GM18511 (cell line): ENCODE measurements around the gene KDM5A.
"Not testable (repeated sequence)": the region's sequence is repeated elsewhere in the genome, so short reads cannot be mapped to it uniquely, and the experiment has no call there.

Experiments
- ATAC-seq: cut with Tn5 transposase; IDR thresholded peaks from one replicate; pipeline ENCODE4 v1.9.1; 2021; ENCODE audit warnings: mild to moderate bottlenecking, moderate library complexity; ENCODE audit not compliant: unreplicated experiment

Gene KDM5A

DNA sequence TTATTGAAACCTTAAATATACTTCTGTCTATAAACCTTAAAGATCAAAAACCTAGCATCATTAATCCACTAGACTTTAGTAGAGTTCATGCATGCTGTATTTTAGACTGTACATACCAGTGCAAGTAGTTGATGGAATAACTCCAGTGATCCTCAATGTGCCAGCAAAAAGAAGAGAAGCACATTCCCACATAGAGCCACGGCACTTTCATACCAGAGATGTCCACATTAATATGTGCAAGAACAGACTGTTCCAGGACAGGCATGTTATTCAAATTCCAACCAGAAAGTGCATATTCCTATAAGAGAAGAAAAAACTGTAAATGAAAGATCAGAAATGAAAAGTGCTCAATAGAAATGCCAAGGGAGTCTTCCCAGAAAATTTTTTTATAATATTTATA is 55.0 kb downstream of the KDM5A start:
- ATAC-seq = no peak

DNA sequence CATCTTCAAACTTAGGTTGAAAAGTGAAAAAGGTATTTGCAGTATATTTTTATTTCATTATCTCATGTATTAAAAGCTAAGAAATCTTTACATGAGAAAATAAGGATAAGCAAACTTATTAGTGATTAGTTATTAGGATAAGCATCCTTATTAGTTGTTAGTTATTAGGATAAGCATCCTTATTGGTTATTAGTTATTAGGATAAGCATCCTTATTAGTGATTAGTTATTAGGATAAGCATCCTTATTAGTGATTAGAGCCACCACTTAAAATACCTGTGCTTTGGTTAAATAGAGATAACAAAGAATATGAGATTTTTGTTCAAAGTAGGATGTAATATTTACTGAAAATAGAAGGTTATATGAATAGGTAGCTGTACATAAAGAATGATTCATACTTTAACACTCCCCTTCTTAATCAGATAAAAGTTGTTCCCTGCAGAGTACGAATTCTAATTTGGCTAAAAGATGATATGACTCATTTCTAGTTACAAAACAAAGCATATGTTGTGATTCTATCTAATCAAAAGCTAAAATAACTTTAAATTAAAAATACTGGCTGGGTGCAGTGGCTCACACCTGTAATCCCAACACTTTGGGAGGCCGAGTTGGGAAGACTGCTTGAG is 56.4 kb downstream of the KDM5A start:
- no peak for ATAC-seq

DNA sequence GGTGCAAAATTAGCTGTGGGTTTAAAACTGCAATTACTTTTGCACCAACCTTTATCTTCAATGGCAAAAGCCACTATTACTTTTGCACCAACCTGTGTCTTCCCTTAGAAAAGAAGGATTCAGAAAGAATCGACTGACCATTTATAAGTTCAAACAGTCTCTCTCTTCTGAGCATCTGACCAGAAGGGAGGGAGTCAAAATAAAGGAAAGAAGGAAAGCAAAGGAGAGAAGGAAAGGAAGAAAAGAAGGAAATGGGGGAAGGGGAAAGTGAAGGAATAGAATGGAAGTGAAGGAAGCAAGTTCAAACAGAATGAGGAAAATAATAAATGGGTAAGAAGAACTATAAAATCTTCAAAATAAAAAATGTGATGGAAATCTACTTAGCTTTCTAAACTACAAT is 57.8 kb downstream of the KDM5A start:
- ATAC-seq = no peak

DNA sequence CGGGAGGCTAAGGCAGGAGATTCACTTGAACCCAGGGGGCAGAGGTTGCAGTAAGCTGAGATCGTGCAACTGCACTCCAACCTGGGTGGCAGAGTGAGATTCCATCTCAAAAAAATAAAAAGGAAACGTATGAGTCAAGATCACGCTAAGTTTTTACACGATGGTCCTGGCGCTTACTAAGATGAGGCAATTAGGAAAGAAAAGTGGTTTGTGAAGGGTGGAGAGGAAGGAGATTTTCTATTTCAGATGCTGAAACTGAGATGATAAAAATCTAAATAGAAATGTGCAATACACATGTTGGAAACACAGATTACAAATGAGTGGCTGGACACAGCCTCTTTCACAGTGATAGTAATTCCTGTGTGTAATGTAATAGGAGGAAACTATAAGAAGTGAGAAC is 63.2 kb downstream of the KDM5A start:
- no peak for ATAC-seq

DNA sequence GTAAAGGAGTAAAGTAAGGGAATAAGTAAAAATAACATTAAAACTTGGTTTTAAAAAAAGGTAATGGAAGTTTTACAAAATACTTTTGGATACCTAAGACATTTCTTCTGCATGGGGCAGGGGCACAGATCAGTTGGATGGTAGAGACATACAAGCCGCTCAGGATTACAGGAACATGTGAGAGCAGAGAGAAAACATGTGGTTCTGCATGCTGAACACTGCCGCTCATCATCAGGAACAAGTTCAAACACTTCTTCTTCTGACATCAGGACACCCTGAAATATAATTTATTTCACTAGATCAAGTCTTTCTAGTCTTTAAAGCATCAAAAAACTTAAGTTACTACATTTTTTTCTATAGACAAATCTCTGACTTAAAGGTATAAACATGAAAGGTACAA is 65.6 kb downstream of the KDM5A start:
- no peak for ATAC-seq

DNA sequence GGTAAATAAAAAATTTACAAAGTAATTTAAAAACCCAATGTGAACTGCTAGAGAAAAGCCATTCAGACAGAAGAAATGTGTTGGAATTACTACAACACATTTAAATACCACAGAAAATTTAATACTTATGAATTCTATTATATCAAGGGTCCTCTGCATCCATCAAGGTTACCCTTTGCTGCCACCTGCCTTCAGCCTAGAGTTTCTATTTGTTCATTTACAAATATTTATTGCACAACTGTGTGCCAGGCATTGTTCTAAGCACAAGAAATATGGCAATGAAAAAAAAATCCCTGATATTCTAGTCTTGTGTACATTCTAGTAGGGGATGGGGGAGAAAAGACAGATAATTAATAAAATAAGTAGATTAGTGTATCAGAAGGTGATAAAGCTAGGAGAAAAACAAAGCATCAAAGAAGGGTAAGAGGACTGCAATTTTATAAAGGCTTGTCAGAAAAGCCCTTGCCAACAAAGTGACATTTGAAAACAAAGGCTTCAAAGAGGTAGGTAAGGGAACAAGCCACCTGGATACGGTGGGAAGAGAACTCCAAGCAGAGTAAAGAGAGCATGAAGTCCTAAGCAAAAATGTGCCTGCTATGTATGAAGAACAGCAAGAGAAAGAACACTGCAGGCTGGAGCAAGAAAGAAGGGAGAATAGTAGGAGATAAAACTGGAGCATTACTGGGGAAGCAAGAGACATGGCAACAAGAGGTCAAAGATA is 67.4 kb downstream of the KDM5A start:
- no peak for ATAC-seq

DNA sequence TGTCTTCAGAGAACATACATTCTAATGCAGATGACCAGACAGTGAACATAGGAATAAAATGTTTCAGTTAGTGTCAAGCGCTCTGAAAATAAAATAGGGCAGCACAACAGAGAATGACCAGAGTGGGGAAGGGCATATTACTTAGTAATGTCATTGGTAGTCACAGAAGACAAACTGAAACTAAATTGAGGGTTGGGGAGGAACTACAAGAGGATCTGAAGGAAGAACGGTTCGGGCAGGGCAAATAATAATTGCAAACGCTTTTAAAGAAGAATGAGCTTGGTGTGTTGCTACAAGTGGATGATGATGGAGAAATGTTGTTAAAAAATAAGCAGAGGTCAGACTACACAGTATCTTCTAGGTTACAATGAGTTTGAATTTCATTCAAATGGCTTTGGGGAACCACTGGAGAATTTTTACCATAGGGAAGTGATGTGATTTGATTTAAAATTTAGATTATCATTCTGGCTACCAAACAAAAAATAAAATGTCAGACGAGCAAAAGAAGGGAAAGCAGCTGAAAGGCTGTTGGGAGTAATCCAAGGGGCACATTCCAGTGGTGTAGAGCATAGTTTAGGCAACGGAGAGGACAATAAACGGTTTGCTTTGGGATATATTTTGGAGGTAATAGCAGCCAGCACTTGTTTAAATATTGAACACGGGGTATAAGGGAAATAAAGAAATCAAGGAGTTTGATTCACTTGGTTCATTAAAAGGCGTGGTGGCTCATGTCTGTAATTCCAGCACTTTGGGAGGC is 70.2 kb downstream of the KDM5A start:
- ATAC-seq = no peak

DNA sequence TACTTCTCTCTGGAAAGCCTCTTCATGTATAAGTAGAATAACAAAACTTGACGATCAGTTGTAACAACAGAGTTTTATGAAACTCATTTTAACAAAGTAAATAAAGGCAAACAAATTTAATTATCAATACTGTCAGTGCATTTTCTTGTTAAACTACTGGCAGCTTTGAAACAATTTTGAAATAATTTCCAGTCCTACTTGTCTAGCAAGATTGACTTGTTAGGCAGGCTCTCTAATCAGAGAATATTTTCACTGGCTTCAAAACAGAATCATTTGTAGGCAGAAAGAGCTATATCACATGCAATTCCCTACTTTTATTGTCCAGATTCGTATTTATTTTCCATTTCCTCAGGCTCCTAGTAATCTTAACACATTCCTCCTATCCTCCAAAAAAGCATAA is 80.6 kb downstream of the KDM5A start:
- ATAC-seq = no peak

DNA sequence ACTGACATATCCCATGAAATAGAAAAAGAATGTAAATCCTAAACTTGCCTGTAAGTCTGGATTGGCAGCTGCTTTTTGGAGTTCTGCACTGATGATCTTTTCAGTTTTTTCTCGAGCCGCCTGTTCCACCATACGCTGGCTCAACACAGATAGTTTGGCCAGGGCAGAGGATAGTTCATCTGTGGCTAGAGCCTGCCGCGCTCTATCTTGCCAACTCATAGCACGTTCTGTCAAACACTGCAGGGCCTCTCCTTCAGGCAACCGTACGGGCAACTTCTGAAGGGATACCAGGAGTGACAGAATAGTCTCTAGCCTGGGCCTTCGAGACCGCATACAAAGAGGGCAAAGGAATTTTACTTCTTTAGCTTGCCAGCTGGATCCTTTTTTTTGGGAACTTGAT is 81.7 kb downstream of the KDM5A start:
- ATAC-seq = no peak

DNA sequence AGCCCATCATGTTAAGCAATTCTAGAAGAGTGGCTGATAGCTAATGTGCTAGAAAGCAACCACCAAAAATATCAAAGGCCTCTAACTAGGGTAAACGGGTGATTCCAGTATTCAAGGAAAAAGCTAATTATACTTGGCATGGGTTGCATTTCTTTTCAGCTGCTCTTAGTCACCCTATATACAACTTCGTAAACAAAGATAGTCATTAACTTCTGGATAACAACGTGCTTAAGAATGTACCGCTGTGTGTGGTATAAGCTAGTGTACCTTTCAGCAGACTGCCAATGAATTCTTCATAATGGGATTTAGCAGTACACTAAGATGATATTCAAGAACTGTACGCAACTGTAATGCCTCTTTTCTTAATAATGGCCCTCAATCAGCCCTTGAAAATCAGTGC is 84.3 kb downstream of the KDM5A start:
- ATAC-seq = no peak

DNA sequence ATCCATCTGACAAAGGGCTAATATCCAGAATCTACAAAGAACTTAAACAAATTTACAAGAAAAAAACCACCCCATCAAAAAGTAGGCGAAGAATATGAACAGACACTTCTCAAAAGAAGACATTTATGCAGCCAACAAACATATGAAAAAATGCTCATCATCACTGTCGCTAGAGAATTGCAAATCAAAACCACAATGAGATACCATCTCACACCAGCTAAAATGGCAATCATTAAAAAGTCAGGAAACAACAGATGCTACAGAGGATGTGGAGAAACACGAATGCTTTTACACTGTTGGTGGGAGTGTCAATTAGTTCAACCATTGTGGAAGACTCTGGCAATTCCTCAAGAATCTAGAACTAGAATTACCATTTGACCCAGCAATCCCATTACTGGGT is 86.4 kb downstream of the KDM5A start:
- not testable (repeated sequence) for ATAC-seq

DNA sequence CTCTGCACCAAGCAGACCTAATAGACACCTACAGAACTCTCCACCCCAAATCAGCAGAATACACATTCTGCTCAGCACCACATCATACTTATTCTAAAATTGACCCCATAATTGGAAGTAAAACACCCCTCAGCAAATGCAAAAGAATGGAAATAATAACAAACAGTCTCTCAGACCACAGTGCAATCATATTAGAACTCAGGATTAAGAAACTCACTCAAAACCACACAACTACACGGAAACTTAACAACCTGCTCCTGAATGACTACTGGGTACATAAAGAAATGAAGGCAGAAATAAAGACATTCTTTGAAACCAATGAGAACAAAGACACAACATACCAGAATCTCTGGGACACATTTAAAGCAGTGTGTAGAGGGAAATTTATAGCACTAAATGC is 89.0 kb downstream of the KDM5A start:
- not testable (repeated sequence) for ATAC-seq

DNA sequence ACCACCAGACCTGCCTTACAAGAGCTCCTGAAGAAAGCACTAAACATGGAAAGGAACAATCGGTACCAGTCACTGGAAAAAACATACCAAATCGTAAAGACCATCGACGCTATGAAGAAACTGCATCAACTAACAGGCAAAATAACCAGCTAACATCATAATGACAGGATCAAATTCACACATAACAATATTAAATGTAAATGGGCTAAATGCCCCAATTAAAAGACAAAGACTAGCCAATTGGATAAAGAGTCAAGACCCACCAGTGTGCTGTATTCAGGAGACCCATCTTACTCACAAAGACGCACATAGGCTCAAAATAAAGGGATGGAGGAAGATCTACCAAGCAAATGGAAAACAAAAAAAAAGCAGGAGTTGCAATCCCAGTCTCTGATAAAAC is 89.6 kb downstream of the KDM5A start:
- ATAC-seq = not testable (repeated sequence)

DNA sequence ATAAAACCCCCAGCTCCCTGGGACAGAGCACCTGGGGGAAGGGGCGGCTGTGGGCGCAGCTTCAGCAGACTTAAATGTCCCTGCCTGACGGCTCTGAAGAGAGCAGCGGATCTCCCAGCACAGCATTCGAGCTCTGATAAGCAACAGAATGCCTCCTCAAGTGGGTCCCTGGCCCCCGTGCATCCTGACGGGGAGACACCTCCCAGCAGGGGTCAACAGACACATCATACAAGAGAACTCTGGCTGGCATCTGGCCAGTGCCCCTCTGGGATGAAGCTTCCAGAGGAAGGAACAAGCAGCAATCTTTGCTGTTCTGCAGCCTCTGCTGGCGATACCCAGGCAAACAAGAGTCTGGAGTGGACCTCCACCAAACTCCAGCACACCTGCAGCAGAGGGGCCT is 91.1 kb downstream of the KDM5A start:
- not testable (repeated sequence) for ATAC-seq

DNA sequence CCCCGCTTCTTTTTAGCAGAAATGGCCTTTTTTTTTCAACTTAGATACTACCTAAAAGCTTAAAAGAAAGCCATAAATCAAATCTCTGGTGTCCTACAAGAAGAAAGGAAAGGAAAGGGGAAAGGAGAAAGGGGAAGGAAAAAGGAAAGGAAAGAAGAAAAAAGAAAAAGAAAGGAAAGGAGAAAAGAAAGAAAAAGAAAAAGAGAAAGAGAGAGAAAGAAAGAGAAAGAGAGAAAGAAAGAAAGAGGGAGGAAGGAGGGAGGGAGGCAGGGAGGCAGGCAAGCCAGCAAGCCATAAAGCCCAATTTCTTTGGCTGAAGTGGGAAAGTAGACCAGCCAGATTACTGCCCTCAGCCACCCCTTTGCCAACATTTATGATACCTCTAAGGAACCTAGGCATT is 94.0 kb downstream of the KDM5A start:
- no peak for ATAC-seq

DNA sequence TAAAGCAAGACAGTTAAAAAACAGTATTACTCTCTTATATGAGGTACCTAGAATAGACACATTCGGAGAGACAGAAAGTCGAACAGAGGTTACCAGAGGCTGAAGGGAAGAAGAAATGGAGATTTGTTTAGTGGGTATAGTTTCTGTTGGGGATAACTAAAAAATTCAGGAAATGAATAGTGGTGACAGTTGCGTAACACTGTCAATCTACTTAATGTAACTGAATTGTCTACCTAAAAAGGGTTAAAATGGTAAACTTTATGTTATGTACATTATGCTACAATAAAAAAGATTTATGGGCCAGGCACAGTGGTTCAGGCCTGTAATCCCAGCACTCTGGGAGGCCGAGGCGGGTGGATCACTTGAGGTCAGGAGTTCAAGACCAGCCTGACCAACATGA is 95.9 kb downstream of the KDM5A start:
- no peak for ATAC-seq

DNA sequence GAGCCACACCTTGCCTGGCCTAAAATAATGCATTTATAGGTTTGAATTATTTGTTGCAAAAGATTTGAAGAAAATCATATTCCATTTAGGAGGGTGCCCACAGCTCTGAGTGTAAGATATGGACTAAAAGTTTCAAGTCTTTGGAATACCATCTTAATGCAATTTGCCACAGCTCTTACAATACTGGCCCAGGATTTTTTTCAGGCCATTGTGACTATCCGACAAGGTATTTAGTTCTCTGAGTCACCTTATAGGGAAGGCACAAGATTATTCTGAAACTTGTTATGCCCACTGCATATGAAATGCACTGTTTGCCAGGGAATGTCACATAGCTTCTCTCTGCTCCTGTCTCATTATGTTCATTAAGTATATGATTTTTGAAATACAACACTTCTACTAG is 96.9 kb downstream of the KDM5A start:
- no peak for ATAC-seq

DNA sequence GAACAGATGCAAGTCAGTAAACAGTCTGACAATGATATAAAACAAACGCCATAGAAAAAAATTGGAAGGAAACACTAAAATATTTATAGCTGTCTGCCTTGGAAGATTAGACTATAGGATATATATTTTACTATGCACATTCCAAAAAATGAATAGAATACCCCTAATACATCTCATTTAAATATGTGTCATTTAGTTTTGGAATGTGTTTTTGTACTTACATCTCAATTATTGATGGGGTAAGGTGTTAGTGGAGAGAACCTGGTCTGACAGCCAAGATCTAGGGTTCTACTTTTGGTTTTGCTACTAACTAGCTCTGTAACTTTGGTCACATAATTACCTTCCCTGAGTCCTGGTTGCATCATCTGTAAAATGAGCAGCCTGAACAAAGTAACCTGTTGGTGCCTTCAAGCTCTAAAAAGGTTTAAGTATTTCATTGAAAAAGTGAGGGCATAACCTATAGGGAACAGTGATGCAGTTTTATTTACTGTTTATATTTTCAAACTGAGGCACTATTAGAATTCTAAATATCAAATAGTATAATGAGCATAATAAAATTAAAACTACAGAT is 97.9 kb downstream of the KDM5A start:
- no peak for ATAC-seq

DNA sequence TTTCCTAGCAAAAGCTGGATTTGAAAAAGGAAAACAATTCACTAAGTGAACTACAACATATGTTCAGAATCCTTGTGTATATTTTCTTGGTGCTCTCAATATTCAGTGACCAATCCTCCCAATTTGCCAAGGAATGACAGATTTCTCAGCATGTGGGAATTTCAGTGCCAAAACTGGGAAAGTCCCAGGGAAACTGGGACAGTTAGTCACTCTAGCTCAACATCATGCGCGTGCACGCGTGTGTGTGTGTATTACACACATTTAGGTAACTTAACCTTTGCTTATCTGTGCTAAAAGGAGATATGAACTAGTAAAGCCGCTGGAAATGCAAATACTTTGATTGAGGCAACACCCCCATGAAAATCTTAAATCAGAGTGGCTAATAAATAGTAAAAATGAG is 100.4 kb downstream of the KDM5A start:
- no peak for ATAC-seq

DNA sequence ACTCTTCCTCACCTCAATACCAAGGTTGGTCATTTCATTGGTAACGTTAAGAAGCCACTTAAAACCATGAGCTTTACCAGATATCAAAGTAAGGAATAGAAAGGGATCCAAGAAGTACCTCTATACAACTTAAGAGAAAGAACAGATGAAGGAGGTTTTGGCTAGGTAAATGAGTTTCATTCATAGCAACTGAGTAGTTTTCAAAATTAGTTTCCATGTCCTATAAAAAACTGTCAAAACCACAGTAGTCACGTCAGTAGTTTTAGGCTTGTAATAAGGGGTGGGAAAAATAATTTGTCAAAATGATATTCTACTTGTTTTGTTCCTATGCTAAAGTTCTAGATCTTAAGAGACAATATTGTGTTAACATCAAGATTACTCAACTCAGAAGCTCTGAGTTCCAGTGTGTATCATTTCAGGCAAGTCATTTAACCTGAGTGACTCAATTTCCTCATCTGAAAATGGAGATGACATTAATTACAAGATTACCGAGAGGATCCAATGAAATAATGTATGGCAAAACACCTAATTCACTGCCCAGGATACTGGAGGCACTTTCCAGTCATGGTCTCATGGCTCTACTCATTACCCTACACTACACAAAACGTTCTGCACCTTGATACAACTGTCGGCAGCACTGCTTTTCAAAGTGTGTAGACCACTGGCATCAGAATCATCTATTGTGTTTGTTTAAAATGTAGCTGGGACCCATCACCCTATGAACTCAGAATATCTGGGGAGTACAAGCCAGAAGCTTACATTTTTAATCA is 102.4 kb downstream of the KDM5A start:
- ATAC-seq = no peak

DNA sequence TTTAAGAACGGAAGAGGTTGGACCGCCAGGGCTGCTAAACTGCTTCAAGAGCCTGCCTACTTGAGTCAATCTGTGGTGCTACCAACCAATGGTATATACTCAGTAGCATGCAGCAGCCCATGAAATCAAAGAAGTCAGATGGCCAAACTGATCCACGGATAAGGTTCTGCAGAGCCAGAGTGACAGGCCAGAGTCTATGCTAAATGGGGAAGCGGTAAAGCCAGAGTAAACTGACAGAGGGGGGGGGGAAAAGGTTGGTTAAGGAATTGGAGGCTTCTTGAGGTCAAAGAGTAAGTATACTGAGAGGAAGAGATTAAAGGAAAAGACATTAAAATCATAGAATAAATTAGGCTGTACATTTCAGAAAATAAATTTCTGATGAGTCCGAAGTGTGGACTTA is 111.1 kb downstream of the KDM5A start:
- ATAC-seq = no peak
